ENCODE measurements around the gene NFKBIA.
"Not testable (repeated sequence)": the region's sequence is repeated elsewhere in the genome, so short reads cannot be mapped to it uniquely, and the experiment has no call there.

GRCh38 chr14:35379234-35379933 lies 25.2 kb downstream of the NFKBIA start:
- TF ChIP-seq, protein P1, sequence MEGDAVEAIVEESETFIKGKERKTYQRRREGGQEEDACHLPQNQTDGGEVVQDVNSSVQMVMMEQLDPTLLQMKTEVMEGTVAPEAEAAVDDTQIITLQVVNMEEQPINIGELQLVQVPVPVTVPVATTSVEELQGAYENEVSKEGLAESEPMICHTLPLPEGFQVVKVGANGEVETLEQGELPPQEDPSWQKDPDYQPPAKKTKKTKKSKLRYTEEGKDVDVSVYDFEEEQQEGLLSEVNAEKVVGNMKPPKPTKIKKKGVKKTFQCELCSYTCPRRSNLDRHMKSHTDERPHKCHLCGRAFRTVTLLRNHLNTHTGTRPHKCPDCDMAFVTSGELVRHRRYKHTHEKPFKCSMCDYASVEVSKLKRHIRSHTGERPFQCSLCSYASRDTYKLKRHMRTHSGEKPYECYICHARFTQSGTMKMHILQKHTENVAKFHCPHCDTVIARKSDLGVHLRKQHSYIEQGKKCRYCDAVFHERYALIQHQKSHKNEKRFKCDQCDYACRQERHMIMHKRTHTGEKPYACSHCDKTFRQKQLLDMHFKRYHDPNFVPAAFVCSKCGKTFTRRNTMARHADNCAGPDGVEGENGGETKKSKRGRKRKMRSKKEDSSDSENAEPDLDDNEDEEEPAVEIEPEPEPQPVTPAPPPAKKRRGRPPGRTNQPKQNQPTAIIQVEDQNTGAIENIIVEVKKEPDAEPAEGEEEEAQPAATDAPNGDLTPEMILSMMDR (IDR thresholded peaks at IDR 0.05; ENCODE audit: low read depth, low read length, poor library complexity, severe bottlenecking): not testable (repeated sequence)
- TF ChIP-seq EZH2phosphoT487 (IDR thresholded peaks at IDR 0.05; ENCODE audit: borderline replicate concordance, low read length): not testable (repeated sequence)
